GM06990 (cell line): ENCODE data around the gene SLC6A19.
"Not testable (repeated sequence)": the region's sequence is repeated elsewhere in the genome, so short reads cannot be mapped to it uniquely, and the experiment has no call there.

Experiments
- DNase-seq: peaks from one replicate; pipeline ENCODE4 v3.0.0-alpha.2; 2011; ENCODE audit not compliant: insufficient read length; ENCODE audit errors: extremely low read depth
- H3K27me3 ChIP-seq: replicated peaks from 2 replicates; pipeline ENCODE4 v1.6.0; 2011; ENCODE audit warnings: low read length; ENCODE audit not compliant: control insufficient read depth, insufficient read depth
- H3K36me3 ChIP-seq: 2 replicates; pipeline ENCODE4 v1.5.1; 2011; ENCODE audit warnings: low read length; ENCODE audit not compliant: control insufficient read depth, insufficient read depth
- H3K4me3 ChIP-seq: replicated peaks from 2 replicates; pipeline ENCODE4 v1.5.1; 2011; ENCODE audit warnings: low read depth, mild to moderate bottlenecking, control low read depth, low read length
- CTCF ChIP-seq: IDR thresholded peaks from 2 replicates; pipeline ENCODE4 v1.5.1; 2011; ENCODE audit warnings: low read length, control low read depth, mild to moderate bottlenecking, inconsistent platforms; ENCODE audit not compliant: insufficient read depth, poor library complexity, severe bottlenecking

The SLC6A19 gene

DNA sequence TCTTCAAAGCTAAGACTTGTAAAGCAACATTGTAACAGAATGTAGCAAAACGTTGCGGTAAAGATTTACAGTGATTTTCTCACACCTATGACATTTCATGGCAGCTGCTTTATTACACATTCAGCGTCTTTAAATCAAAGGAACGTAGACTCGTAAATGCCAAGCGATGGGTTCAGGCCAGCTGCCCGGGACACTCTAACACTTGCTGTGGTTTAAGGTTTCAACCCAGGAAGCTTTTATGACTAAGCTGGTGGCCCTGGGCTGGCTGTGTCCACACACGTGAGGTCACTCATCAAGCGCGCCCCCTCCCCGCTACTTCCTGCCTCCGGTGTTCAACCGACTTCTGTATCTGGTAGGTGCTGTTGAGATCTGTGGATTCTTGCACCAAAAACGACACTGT is 26.3 kb downstream of the SLC6A19 start:
- no peaks in the 10 kb centered on the region; the same call in 1 of the 2 replicates for H3K27me3 ChIP-seq
- H3K4me3 ChIP-seq, result no peak overlapping the region
- no peaks in the 10 kb centered on the region for H3K36me3 ChIP-seq
- no peak for DNase-seq
- no peak for TF ChIP-seq CTCF

GRCh38 chr5:1228120-1228519 is 26.7 kb downstream of the SLC6A19 start:
- DNase-seq, result no peak
- H3K36me3 ChIP-seq, result no peaks in the 10 kb centered on the region
- H3K27me3 ChIP-seq, result no peaks in the 10 kb centered on the region; the same call in 1 of the 2 replicates
- H3K4me3 ChIP-seq, result no peak overlapping the region
- TF ChIP-seq CTCF, result no peak

GRCh38 chr5:1229023-1229422 is 27.6 kb downstream of the SLC6A19 start:
- DNase-seq, H3K36me3 ChIP-seq, H3K4me3 ChIP-seq, H3K27me3 ChIP-seq: not testable (repeated sequence)

DNA sequence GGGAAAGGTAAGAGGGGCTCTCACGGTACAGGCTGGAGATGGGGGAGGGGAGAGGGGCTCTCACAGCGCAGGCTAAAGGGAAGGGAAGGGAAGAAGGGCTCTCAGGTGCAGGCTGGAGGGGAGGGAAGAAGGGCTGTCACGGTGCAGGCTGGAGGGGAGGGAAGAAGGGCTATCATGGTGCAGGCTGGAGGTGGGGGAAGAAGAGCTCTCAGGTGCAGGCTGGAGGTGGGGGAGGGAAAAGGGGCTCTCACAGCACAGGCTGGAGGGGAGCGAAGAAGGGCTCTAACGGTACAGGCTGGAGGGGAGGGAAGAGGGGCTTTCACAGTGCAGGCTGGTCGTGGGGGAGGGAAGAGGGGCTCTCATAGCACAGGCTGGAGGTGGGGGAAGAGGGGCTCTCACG is 28.4 kb downstream of the SLC6A19 start:
- Histone ChIP-seq H3K36me3 (no peaks in the 10 kb centered on the region), H3K4me3 (no peak overlapping the region), H3K27me3 (no peaks in the 10 kb centered on the region; the same call in 1 of the 2 replicates)
- no peak for TF ChIP-seq CTCF
- no peak for DNase-seq

- H3K36me3 ChIP-seq, result no peaks in the 10 kb centered on the region
- H3K27me3 ChIP-seq, result no peaks in the 10 kb centered on the region; the same call in 1 of the 2 replicates
- no peak overlapping the region for H3K4me3 ChIP-seq
- no peak for TF ChIP-seq CTCF
- no peak for DNase-seq
These were observed 29.2 kb downstream of the SLC6A19 start for GRCh38 chr5:1230551-1230950.

DNA sequence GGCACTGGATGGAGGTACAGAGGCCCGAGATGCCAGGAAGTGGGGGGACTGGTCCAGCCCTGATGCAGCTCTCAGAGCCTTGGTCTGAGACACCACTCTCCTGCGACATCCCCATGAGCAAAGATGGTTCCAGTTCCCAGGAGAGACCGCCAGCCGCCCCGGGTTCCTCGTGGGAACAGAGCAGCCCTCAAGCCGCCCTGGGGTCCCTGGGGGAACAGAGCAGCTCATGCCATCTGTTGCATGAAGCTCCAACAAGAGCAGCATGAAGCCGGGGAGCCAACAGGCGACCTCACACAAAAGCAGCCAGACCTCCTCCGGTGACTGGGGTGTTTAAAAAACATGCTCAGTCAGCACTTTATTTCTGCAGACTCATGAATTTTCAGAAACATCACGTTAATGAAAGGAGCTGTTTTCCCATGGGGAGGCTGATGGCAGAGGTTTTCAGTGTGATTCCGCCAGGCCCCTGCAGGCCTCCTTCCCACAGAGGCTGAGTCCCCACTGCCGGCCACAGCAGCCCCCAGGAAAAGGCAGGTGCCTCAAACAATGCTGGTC is 30.0 kb downstream of the SLC6A19 start:
- no peaks in the 10 kb centered on the region; the same call in 1 of the 2 replicates for H3K27me3 ChIP-seq
- no peak for TF ChIP-seq CTCF
- no peak for DNase-seq
- H3K4me3 ChIP-seq, result no peak overlapping the region
- no peaks in the 10 kb centered on the region for H3K36me3 ChIP-seq
